Neural progenitor cell (in vitro differentiated cells): ENCODE data around the gene EYS. TPM values are rescaled to one million over a fixed set of nuclear protein-coding genes. Genes with fewer than 3 reads are reported as not detected.

ENCODE experiments used
- DNase-seq: peaks from one replicate; pipeline ENCODE4 v3.0.0-alpha.2; 2016; ENCODE audit warnings: low spot score
- H2AFZ ChIP-seq: fragments of 200-600 bp; sonication (generic); replicated peaks from 2 replicates; pipeline ENCODE4 v1.6.1; 2016; ENCODE audit warnings: antibody characterized with exemption
- H3F3A ChIP-seq: fragments of 200-600 bp; sonication (generic); 2 replicates; pipeline ENCODE4 v1.6.1; 2016; ENCODE audit warnings: antibody characterized with exemption, low read depth
- H3K27ac ChIP-seq: fragments of 200-600 bp; sonication (generic); 2 replicates; pipeline ENCODE4 v1.5.1; 2016; ENCODE audit warnings: mild to moderate bottlenecking
- H3K27me3 ChIP-seq: fragments of 200-600 bp; sonication (generic); 2 replicates; pipeline ENCODE4 v1.6.1; 2016; ENCODE audit warnings: mild to moderate bottlenecking, moderate library complexity
- H3K36me3 ChIP-seq: fragments of 200-600 bp; sonication (generic); 2 replicates; pipeline ENCODE4 v1.5.1; 2016
- H3K4me1 ChIP-seq: fragments of 200-600 bp; sonication (generic); 2 replicates; pipeline ENCODE4 v1.6.1; 2016; ENCODE audit warnings: mixed run types
- H3K4me2 ChIP-seq: fragments of 200-600 bp; sonication (generic); 2 replicates; pipeline ENCODE4 v1.6.1; 2016
- H3K4me3 ChIP-seq: fragments of 200-600 bp; sonication (generic); 2 replicates; pipeline ENCODE4 v1.5.1; 2016
- H3K79me2 ChIP-seq: fragments of 200-600 bp; sonication (generic); 2 replicates; pipeline ENCODE4 v1.6.1; 2016; ENCODE audit warnings: low read depth
- H3K9ac ChIP-seq: fragments of 200-600 bp; sonication (generic); 2 replicates; pipeline ENCODE4 v1.6.1; 2016
- H3K9me3 ChIP-seq: fragments of 200-600 bp; sonication (generic); 2 replicates; pipeline ENCODE4 v1.5.1; 2016; ENCODE audit warnings: low read depth
- H4K20me1 ChIP-seq: fragments of 200-600 bp; sonication (generic); 2 replicates; pipeline ENCODE4 v1.6.1; 2016; ENCODE audit warnings: low read depth
- H3K27ac Mint-ChIP-seq: 3 replicates; pipeline ENCODE4 v1.8.0; 2021; ENCODE audit warnings: mixed read lengths
- H3K27me3 Mint-ChIP-seq: 2 replicates; pipeline ENCODE4 v1.8.0; 2022; ENCODE audit warnings: low read depth, mild to moderate bottlenecking, inconsistent platforms, moderate library complexity, mixed read lengths; ENCODE audit not compliant: insufficient read depth
- H3K36me3 Mint-ChIP-seq: 3 replicates; pipeline ENCODE4 v1.8.0; 2021; ENCODE audit warnings: mixed read lengths
- H3K4me1 Mint-ChIP-seq: 3 replicates; pipeline ENCODE4 v1.8.0; 2021; ENCODE audit warnings: mixed read lengths
- H3K4me3 Mint-ChIP-seq: 3 replicates; pipeline ENCODE4 v1.8.0; 2021; ENCODE audit warnings: mild to moderate bottlenecking, moderate library complexity, mixed read lengths
- H3K9me3 Mint-ChIP-seq: 3 replicates; pipeline ENCODE4 v1.8.0; 2020; ENCODE audit warnings: mixed read lengths
- CTCF ChIP-seq: fragments of 200-600 bp; sonication (generic); IDR thresholded peaks from 2 replicates; pipeline ENCODE4 v1.5.1; 2017; ENCODE audit warnings: antibody characterized with exemption, mild to moderate bottlenecking
- EZH2 ChIP-seq: fragments of 200-600 bp; sonication (generic); IDR thresholded peaks from 2 replicates; pipeline ENCODE4 v1.6.1; 2017; ENCODE audit warnings: antibody characterized with exemption, mild to moderate bottlenecking, moderate library complexity
- EZH2phosphoT487 ChIP-seq: fragments of 200-600 bp; sonication (generic); IDR thresholded peaks from 2 replicates; pipeline ENCODE4 v1.6.1; 2017; ENCODE audit warnings: antibody characterized with exemption
- total RNA-seq: library from RNA; depleted of rRNA; stranded (reverse); fragments of >200 nt; gene quantifications from 2 replicates; pipeline ENCODE4 v1.2.3, GENCODE V29; 2015; ENCODE audit warnings: low replicate concordance

EYS gene
- total RNA-seq, 1 donor from 2014 or later = not detected

GRCh38 chr6:64049736-64050135, 1657.3 kb downstream of the EYS start:
- Mint-ChIP-seq H3K27ac (no peak overlapping the region), H3K4me3 (no peak overlapping the region), H3K4me1 (peaks cover 28% of the 10 kb centered on the region), H3K9me3 (peaks cover 2% of the 10 kb centered on the region), H3K36me3 (peaks cover 7% of the 10 kb centered on the region), H3K27me3 (no peaks in the 10 kb centered on the region)
- no peaks in the 10 kb centered on the region for H3K4me1 ChIP-seq
- H3K9me3 ChIP-seq = no peaks in the 10 kb centered on the region
- H3K9ac ChIP-seq = no peak overlapping the region
- H3K27me3 ChIP-seq = no peaks in the 10 kb centered on the region
- H3K36me3 ChIP-seq = no peaks in the 10 kb centered on the region
- H3F3A ChIP-seq = no peaks in the 10 kb centered on the region
- no peak overlapping the region for H3K4me2 ChIP-seq
- no peak overlapping the region for H3K4me3 ChIP-seq
- no peak overlapping the region for H3K27ac ChIP-seq
- H2AFZ ChIP-seq = no peak overlapping the region
- H4K20me1 ChIP-seq = no peaks in the 10 kb centered on the region
- no peak for TF ChIP-seq EZH2
- TF ChIP-seq EZH2phosphoT487 = no peak
- TF ChIP-seq CTCF = no peak
- no peaks in the 10 kb centered on the region for H3K79me2 ChIP-seq
- no peak for DNase-seq

GRCh38 chr6:64046746-64047208, 1660.2 kb downstream of the EYS start:
- Histone ChIP-seq H3K36me3 (no peaks in the 10 kb centered on the region), H3K4me1 (no peaks in the 10 kb centered on the region), H3K27me3 (no peaks in the 10 kb centered on the region), H3K79me2 (no peaks in the 10 kb centered on the region), H3K9ac (no peak overlapping the region), H3K27ac (no peak overlapping the region), H3K4me3 (no peak overlapping the region), H3F3A (no peaks in the 10 kb centered on the region), H2AFZ (no peak overlapping the region), H3K9me3 (no peaks in the 10 kb centered on the region), H4K20me1 (no peaks in the 10 kb centered on the region), H3K4me2 (no peak overlapping the region)
- DNase-seq = no peak
- Mint-ChIP-seq H3K9me3 (peaks cover 7% of the 10 kb centered on the region), H3K27me3 (no peaks in the 10 kb centered on the region), H3K36me3 (peaks cover 7% of the 10 kb centered on the region), H3K4me3 (no peak overlapping the region), H3K27ac (peak overlapping the region; percentile 67), H3K4me1 (peaks cover 28% of the 10 kb centered on the region)
- TF ChIP-seq CTCF (no peak), EZH2phosphoT487 (no peak), EZH2 (no peak)

GRCh38 chr6:64041373-64041772, 1665.7 kb downstream of the EYS start:
- no peak overlapping the region for H3K9ac ChIP-seq
- TF ChIP-seq EZH2phosphoT487 (no peak), CTCF (no peak), EZH2 (no peak)
- H4K20me1 ChIP-seq = no peaks in the 10 kb centered on the region
- H3K4me1 ChIP-seq = no peaks in the 10 kb centered on the region
- no peak for DNase-seq
- H3K9me3 ChIP-seq = no peaks in the 10 kb centered on the region
- no peak overlapping the region for H3K4me2 ChIP-seq
- H3K4me3 ChIP-seq = no peak overlapping the region
- H3K36me3 ChIP-seq = no peaks in the 10 kb centered on the region
- peaks cover 4% of the 10 kb centered on the region for H3K4me1 Mint-ChIP-seq
- no peaks in the 10 kb centered on the region for H3K36me3 Mint-ChIP-seq
- no peaks in the 10 kb centered on the region for H3K79me2 ChIP-seq
- no peak overlapping the region for H3K27ac ChIP-seq
- H3K27me3 Mint-ChIP-seq = no peaks in the 10 kb centered on the region
- H3K9me3 Mint-ChIP-seq = peaks cover 5% of the 10 kb centered on the region
- no peak overlapping the region for H3K27ac Mint-ChIP-seq
- H3K4me3 Mint-ChIP-seq = no peak overlapping the region
- no peaks in the 10 kb centered on the region for H3K27me3 ChIP-seq
- no peak overlapping the region for H2AFZ ChIP-seq
- H3F3A ChIP-seq = no peaks in the 10 kb centered on the region

GRCh38 chr6:64040113-64040512, 1666.9 kb downstream of the EYS start:
- no peak overlapping the region for H3K4me3 ChIP-seq
- no peaks in the 10 kb centered on the region for H3K36me3 Mint-ChIP-seq
- H3K9ac ChIP-seq = no peak overlapping the region
- no peak overlapping the region for H2AFZ ChIP-seq
- H3K4me1 Mint-ChIP-seq = no peaks in the 10 kb centered on the region
- H3K36me3 ChIP-seq = no peaks in the 10 kb centered on the region
- no peak overlapping the region for H3K27ac ChIP-seq
- no peak overlapping the region for H3K27ac Mint-ChIP-seq
- DNase-seq = no peak
- TF ChIP-seq EZH2phosphoT487 (no peak), EZH2 (no peak), CTCF (no peak)
- H3K4me1 ChIP-seq = no peaks in the 10 kb centered on the region
- no peaks in the 10 kb centered on the region for H4K20me1 ChIP-seq
- peaks cover 5% of the 10 kb centered on the region for H3K9me3 Mint-ChIP-seq
- no peak overlapping the region for H3K4me3 Mint-ChIP-seq
- no peaks in the 10 kb centered on the region for H3K27me3 Mint-ChIP-seq
- H3F3A ChIP-seq = no peaks in the 10 kb centered on the region
- H3K4me2 ChIP-seq = no peak overlapping the region
- no peaks in the 10 kb centered on the region for H3K79me2 ChIP-seq
- no peaks in the 10 kb centered on the region for H3K27me3 ChIP-seq
- no peaks in the 10 kb centered on the region for H3K9me3 ChIP-seq
